GM19193 (cell line): ENCODE measurements around the gene CDC34.

ENCODE experiments used
- POLR2A ChIP-seq: IDR thresholded peaks from 4 replicates; pipeline ENCODE4 v1.6.1; 2011; ENCODE audit not compliant: insufficient read depth, insufficient read length; ENCODE audit errors: extremely low read depth

Gene CDC34

DNA sequence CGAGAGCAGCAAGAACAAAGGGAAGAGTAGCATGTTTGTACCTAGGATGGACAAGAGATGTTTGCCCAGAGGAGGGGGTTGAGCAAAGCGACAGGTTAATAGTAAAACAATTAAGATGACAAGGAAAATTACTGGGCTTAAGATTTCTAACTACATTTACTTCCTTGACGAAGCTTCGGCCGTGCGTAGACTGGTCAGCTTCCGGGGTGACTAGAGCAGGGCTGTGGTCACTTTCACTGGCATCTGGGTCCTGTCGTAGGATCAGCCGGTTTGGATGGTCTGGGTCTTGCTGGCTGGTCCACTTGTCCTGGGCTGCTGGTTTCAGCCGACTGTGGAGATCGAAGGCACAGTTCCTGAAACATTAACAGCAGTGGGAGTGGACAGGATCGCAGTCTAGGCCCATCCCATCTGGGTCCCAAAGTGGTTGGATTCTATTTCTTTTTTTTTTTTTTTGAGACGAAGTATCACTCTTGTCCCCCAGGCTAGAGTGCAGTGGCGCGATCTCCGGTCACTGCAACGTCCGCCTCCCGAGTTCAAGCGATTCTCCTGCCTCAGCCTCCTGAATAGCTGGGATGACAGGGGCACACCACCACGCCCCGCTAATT, 35.8 kb downstream of the CDC34 start:
- no peak for TF ChIP-seq POLR2A

DNA sequence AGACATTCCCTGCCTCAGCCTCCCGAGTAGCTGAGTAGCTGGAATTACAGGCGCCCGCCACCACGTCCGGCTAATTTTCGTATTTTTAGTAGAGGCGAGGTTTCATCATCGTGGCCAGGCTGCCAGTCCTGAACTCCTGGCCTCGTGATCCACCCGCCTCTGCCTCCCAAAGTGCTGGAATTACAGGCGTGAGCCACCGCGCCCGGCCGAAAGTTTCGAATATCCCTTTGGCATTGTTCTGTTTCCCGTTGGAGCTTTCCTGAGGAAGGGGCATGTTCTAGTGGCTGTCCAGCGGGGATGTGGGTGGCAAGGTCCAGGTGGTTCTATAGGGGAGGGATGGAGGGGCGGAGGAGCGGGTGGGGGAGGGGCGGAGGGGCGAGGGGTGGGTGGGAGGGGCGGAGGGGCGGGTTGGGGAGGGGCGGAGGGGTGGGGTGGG, 38.7 kb downstream of the CDC34 start:
- TF ChIP-seq POLR2A, result no peak

DNA sequence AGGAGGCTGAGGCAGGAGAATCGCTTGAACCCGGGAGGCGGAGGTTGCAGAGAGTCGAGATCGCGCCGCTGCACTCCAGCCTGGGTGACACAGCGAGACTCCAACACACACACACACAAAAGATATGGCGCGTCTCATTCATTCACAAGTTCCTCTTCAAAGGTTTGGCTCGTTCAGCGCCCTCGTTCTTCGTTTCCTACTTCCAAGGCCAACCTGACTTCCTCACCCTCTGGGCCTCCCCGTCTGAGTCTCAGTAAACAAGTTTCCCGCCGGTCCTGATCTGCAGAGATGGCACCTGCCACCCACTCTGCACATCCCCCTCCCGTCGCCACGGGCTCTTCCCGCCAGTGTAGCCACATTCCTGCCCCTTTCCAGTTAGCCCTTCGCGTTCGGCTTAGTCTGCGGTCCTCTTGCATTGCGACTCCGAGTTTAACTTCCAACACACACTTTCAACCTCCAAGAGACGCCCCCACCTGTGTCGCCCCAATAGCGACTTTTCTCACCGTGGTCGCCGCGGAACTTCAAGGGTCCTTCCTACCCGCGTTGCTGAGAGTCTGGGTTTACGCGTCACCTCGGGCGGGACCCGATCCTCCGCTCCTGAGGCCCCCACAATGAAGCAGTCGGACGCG, 39.5 kb downstream of the CDC34 start:
- peak; percentile 28 for TF ChIP-seq POLR2A

DNA sequence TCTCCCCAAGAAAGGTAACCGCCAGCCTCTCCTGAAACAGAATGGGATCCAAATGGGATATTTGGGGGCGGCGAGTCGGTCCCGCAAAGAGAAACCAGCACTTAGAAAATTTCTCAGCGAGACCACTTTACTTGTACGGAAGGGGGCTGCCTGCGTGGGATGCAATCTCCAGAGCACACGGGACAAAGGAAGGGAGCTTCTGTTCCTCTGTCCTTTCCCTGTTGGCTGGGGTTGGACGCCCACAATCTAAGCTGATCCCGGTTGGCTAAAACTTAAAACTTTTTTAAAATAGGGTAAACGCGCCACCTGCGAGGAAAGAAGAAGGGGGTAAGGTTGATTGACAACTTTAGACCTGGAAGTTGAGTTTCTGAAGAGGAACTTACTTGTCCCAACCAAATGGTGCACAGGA, 40.0 kb downstream of the CDC34 start:
- TF ChIP-seq POLR2A, result no peak

DNA sequence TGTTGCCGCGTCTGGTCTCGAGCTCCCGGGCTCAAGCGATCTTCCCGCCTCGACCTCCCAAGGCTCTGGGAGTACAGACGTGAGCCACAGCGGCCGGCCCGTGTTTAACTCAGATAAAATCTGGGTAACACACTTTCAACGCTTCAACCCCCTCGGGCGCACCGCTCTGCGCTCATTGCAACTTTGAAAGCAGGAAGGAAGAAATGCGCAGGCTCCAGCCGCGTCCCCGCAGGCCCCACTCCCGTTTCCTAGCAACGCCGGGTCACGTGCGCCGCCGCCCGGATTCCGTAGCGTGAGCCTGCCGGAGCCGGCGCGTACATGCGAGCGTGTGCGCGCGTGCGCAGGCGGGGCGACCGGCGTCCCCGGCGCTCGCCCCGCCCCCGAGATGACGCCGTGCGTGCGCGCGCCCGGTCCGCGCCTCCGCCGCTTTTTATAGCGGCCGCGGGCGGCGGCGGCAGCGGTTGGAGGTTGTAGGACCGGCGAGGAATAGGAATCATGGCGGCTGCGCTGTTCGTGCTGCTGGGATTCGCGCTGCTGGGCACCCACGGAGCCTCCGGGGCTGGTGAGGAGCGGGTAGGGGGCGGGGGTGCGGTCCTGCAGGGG, 40.7 kb downstream of the CDC34 start, which contains the start of gene BSG:
Gene BSG (plus strand): TSS at position 457 of the 603 bp plus-strand sequence. CDS start 39 bp downstream, at position 496.
- TF ChIP-seq POLR2A, result peak; percentile 99

DNA sequence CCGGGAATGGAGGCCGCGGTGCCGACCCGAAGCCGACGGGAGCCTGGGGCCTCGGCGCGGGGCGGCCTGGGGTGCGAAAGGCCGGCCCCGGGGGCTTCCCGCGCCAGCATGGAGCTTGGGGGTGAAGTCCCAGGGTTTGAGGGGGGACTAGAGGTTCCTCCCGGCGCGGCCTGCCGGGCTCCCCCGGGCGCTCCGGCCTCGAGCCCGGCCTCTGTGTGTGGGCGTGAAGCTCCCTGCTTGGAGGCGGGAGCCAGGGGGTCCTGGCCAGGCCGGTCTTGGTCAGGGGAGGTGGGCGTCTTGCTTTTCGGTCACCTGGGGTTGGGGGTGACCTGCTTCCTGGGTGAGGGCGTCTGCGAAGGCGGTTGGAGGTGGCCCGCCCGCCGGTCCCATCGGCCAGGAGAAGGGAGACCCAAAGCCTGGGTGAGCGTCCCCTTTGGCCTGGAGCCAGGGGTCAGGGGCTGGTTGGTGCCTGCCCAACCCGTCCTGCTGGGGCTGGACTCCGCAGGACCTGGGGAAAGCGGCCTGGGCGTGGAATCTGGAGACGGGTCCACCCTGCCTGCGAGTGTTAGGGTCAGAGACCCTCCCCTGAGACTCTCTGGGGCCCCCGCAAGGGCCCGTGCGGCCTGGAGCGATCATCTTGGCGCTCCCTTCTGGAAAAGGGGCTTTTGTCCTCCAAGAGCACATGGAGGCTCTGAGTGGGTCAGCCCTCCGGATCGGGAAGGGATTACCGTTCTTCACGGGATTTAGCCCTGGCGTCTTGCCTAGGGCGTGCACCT, 41.4 kb downstream of the CDC34 start:
- TF ChIP-seq POLR2A, result no peak

DNA sequence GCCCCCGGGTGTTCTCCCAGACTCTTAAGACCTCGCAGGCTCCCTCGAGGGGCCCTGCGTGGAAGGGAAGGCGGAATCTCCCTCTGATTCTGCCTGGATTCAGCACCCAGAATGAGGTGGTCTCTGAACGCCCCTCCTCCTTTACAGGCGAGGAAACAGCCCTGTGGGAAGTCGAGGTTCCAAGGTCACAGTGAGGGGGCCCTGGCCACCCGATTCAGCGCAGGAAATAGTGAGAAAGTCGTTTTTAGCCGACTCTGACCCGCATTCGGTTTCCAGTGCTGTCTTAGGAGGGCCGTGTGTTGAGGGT, 41.9 kb downstream of the CDC34 start:
- TF ChIP-seq POLR2A, result no peak

DNA sequence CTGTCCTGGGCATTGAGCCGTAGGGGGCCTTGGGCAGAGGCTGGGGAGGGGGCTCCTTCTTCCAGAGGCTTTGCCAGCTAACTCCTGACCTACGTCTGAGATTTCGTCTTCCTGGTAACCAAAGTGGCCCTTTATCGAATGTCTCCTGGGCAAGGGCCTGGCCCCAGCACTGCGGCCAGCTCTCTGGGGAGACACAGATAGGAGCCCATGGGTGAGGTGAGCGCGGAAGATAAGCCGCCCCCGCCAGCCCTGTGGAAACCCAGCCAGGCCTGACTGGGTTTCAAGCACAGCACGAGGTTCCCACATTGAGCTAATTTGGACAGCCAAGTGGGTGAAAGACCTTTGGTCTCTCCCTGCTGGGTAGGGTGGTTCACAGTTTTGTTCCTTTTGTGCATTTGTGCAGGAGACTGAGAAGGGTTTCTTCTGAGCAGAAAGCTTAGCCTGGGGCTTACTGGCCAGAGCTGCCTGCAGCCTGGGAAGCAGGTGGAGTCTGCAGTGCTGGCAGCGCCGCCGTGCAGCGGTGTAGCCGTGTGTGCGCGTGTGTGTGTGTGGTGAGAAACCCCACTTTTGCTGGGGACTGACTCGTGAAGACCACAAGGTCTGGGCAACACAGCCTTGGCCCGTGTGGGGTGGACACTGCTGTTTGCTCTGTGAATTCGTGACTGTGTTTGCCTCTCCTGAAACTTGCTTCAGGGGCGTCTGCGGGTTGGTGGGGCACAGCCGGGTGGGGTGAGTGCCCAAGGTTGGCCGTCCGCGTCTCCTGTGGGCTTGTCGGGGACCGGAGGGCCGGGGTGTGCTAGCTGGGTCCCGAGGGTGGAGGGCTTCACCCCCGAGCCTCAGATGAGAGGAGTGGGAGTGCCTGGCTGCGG, 43.3 kb downstream of the CDC34 start:
- no peak for TF ChIP-seq POLR2A

DNA sequence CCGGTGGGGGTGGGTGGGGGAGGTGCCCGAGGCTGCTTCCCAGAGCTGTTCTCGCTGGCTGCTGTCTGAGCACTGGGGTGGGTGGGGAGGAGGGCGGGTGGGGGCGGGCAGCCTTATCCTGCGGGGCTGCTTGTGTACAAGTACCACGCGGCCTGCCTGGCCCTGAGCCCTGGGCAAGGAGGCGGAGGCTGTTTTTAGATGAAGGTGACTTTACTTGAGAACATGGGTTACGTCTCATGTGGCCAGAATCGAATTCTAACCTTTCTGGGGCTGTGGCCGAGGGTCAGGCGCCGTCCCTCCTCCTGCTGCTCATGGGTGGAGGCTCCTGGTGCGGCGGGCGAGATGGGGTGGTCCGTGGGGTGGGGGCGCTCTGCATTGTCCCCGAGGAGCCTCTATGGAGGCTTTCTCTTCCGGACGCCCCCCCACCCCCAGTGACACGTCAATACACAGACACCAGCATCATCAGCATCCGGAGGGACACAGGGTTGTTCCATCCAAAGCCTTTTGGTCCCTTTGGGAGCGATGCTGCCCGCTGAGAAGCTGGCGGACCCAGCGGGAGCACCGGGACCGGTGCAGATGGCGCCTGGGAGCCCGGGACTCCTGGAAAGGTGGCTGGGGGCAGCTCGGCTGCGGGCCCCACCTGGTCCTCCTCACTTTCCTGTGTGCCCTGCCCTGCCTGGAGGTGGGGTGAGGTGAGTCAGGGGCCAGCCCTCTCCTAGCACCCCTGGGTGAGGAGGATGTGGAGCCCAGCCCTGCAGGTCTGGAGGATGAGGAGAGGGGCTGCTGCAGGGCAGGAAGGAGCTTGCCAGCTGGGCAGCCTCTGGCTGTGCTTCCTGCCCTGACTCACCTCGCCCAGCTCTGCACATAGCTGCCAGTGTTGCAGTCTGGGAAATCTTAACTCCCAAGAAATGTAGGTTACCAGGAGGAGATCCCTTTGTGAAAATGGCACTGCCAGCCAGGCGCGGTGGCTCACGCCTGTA, 44.3 kb downstream of the CDC34 start:
- TF ChIP-seq POLR2A, result no peak

DNA sequence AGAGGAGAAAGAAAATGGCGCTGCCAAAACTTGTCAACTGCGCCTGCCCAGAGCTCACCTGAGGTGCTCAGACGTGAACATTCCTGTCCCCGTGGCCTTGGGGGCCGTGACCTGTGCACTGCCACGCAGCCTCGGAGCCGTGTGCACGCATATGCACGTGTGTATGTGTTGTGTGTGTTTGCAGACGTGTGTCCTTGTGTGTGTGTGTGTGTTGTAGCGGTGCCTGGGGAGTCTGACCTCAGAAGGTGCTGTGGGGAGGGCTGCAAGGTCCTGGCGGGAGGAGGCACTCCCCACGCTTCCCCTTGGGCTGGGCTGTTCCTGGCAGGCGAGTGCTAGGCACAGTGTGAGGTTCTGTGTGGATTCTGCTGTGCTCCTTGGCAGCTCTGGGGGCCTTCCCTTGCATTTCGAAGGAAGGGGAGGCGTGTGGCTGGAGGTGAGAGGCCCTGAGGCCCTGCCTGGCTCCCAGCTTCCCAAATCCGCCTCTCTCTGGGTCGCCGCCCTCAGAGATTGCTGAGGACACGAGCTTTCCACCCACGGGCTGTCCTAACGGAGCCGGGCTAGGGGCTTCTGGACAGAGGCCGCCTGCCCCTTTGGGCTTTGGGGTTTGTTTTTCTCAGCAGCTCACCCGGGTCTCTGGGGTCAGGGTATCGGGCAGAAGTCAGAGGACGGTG, 45.3 kb downstream of the CDC34 start:
- TF ChIP-seq POLR2A, result no peak

DNA sequence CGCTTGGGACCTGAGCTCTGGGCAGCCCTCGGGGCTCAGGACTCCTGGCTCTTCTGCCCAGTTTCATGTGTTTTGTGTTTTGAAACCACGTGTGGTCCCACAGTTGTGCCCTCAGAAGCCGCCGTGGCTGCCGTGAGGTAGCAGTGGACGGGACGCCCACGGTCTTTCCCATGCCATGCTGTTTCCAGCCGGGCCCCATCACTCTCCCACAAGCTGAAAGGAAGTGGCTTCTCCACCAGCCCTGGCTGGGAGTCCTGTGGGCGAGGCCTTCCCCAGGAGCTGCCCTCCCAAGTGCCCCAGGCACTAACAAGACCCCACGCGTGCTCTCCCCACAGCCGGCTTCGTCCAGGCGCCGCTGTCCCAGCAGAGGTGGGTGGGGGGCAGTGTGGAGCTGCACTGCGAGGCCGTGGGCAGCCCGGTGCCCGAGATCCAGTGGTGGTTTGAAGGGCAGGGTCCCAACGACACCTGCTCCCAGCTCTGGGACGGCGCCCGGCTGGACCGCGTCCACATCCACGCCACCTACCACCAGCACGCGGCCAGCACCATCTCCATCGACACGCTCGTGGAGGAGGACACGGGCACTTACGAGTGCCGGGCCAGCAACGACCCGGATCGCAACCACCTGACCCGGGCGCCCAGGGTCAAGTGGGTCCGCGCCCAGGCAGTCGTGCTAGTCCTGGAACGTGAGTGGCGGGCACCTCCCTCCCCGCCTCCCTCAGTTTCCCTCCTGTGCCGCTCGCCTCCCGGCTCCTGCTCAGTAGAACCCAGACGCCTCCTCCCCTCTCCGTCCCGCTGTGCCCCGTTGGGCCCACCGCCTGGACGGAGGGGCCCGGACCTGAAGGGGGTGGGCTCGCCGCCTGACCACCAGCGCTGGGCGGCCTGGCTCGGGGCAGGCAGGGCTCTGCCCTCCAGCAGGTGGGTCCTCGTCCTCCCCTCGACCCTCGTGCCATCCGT, 46.2 kb downstream of the CDC34 start:
- no peak for TF ChIP-seq POLR2A
